Tibial artery (tissue), 4 donors: ENCODE measurements around the gene CRACDL.
A peak's percentile ranks its signal among the peaks of the same experiment; 100 is the strongest.

Experiments used
- DNase-seq, 2 donors: peaks; one replicate each; pipeline ENCODE4 v3.0.0-alpha.2; 2019
- H3K27ac ChIP-seq, 2 donors: fragments of 200-600 bp; sonication (generic) in 1 of 2; 1 replicate in 1 of 2; 2 replicates in 1 of 2; pipeline ENCODE4 v1.5.1; 2018 to 2019; ENCODE audit warnings: mild to moderate bottlenecking in 1 of 2
- H3K27me3 ChIP-seq, 2 donors: fragments of 200-600 bp; sonication (generic) in 1 of 2; one replicate each; pipeline versions ENCODE4 v1.5.1 to v1.6.0; 2016 to 2019
- H3K36me3 ChIP-seq, 3 donors: fragments of 200-600 bp; sonication (generic) in 2 of 3; one replicate each; pipeline ENCODE4 v1.5.1; 2016 to 2019; ENCODE audit warnings: mild to moderate bottlenecking in 2 of 3
- H3K4me1 ChIP-seq, 4 donors: fragments of 200-600 bp; sonication (generic) in 2 of 4; 1 replicate in 3 of 4; 2 replicates in 1 of 4; pipeline ENCODE4 v1.5.1; 2016 to 2019
- H3K4me3 ChIP-seq, 2 donors: fragments of 200-600 bp; sonication (generic) in 1 of 2; 1 replicate in 1 of 2; 2 replicates in 1 of 2; pipeline ENCODE4 v1.5.1; 2018 to 2019; ENCODE audit warnings: mild to moderate bottlenecking in 2 of 2
- H3K9me3 ChIP-seq, 3 donors: fragments of 200-600 bp; sonication (generic) in 1 of 3; one replicate each; pipeline ENCODE4 v1.5.1; 2016 to 2019
- CTCF ChIP-seq, 2 experiments: fragments of 200-600 bp in 1 of 2; fragments of 450-650 bp in 1 of 2; IDR thresholded peaks; one replicate each; pipeline ENCODE4 v1.5.1; 2017 to 2019; ENCODE audit warnings: antibody characterized with exemption in 2 of 2, mild to moderate bottlenecking in 1 of 2, moderate library complexity in 1 of 2
- intact Hi-C: fragments of 100-400 bp; cut with DNase I; formaldehyde crosslinking; loops from one replicate; pipeline ENCODE4 v1.15.0; 2023; ENCODE audit warnings: low total_unique reads

CRACDL gene

GRCh38 chr2:98750593-98751282, 185.3 kb downstream of the CRACDL start:
- Histone ChIP-seq H3K4me1 (no peaks in the 10 kb centered on the region), H3K36me3 (no peaks in the 10 kb centered on the region), H3K9me3 (no peaks in the 10 kb centered on the region), H3K27me3 (no peaks in the 10 kb centered on the region), H3K4me3 (no peak overlapping the region), H3K27ac (no peak overlapping the region)
- no peak for TF ChIP-seq CTCF (IDR thresholded peaks at IDR 0.05)
- intact Hi-C loops: no loop called here
- no peak for DNase-seq

- peak; percentile 56 to 76 for DNase-seq
- Histone ChIP-seq H3K9me3 (no peaks in the 10 kb centered on the region), H3K27me3 (no peaks in the 10 kb centered on the region), H3K36me3 (no peaks in the 10 kb centered on the region), H3K27ac (no peak overlapping the region), H3K4me3 (no peak overlapping the region), H3K4me1 (no peaks in the 10 kb centered on the region)
- TF ChIP-seq CTCF (IDR thresholded peaks at IDR 0.05): no peak
- intact Hi-C loops: no loop called here
Measured at GRCh38 chr2:98749066-98749450, 187.0 kb downstream of the CRACDL start.

- Histone ChIP-seq H3K27me3 (no peaks in the 10 kb centered on the region), H3K4me3 (no peak overlapping the region), H3K36me3 (no peaks in the 10 kb centered on the region), H3K4me1 (no peaks in the 10 kb centered on the region), H3K9me3 (no peaks in the 10 kb centered on the region), H3K27ac (no peak overlapping the region)
- no peak for TF ChIP-seq CTCF (IDR thresholded peaks at IDR 0.05)
- no peak for DNase-seq
- intact Hi-C loops: no loop called here
Measured at GRCh38 chr2:98748292-98749065, 187.5 kb downstream of the CRACDL start.

- H3K9me3 ChIP-seq: no peaks in the 10 kb centered on the region
- DNase-seq: no peak
- no peaks in the 10 kb centered on the region for H3K4me1 ChIP-seq
- TF ChIP-seq CTCF (IDR thresholded peaks at IDR 0.05): no peak
- H3K27ac ChIP-seq: no peak overlapping the region
- no peaks in the 10 kb centered on the region for H3K27me3 ChIP-seq
- no peak overlapping the region for H3K4me3 ChIP-seq
- intact Hi-C loops: no loop called here
- H3K36me3 ChIP-seq: no peaks in the 10 kb centered on the region
Measured at GRCh38 chr2:98747888-98748287, 188.1 kb downstream of the CRACDL start.

GRCh38 chr2:98746426-98746825, 189.6 kb downstream of the CRACDL start:
- no peaks in the 10 kb centered on the region for H3K27me3 ChIP-seq
- H3K4me3 ChIP-seq: no peak overlapping the region
- DNase-seq: no peak
- H3K27ac ChIP-seq: no peak overlapping the region
- H3K36me3 ChIP-seq: no peaks in the 10 kb centered on the region
- intact Hi-C loops: no loop called here
- no peaks in the 10 kb centered on the region for H3K4me1 ChIP-seq
- no peak for TF ChIP-seq CTCF (IDR thresholded peaks at IDR 0.05)
- no peaks in the 10 kb centered on the region for H3K9me3 ChIP-seq
